Fibroblast of mammary gland (primary cell): ENCODE data around the gene TMEM131.

ENCODE experiments used
- DNase-seq: peaks from one replicate; pipeline ENCODE4 v3.0.0-alpha.2; 2010; ENCODE audit warnings: low read depth
- H3K4me3 ChIP-seq: 2 replicates; pipeline ENCODE4 v1.5.1; 2011; ENCODE audit warnings: low read depth, mild to moderate bottlenecking, low read length, moderate library complexity; ENCODE audit not compliant: control insufficient read depth
- TF ChIP-seq, protein P1 (sequence below): conservative IDR thresholded peaks from 2 replicates; pipeline ENCODE4 v1.5.1; 2011; ENCODE audit warnings: low read depth, low read length, inconsistent platforms; ENCODE audit not compliant: control insufficient read depth, insufficient read depth

TMEM131 gene

DNA sequence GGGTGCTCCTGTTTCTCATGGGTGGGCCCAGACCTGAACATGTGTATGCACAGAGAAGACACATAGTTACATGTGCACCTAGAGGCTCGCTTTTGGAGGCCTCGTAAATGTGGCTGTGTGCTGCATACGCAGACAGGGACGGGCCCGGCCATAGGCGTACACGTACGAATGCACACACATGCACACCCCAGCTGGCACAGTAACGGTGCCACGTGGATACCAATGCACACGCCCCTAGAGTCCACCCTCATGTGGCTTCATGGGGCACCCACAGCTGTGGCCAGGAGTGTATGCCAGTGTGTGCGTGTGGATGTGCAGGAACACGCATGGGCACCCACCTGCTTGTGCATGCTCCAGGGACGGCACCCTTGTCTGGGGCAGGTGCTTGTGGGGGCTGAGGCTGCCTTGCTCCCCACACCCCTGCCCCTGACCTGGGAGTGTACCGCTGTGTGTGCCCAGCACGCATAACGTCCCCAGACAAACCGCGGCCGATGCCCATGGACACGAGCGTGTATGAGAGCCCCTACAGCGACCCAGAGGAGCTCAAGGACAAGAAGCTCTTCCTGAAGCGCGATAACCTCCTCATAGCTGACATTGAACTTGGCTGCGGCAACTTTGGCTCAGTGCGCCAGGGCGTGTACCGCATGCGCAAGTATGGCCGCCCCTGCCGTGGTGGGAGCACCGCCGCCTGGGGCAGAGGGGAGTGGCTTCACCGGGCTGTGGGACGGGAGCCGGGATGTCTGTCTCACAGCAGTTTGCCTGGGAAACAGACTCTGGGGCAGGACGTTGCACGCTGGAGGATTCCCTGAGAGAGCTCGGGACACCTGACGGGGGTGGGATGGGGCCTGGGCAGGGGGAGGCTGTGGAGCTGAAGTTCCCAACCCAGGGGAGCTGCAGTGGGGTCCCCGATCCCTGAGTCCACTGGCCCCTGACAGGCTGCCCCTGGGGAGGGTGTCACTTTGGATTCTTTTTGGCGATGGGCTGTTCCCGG is 261.4 kb downstream of the TMEM131 start:
- TF ChIP-seq, protein P1, sequence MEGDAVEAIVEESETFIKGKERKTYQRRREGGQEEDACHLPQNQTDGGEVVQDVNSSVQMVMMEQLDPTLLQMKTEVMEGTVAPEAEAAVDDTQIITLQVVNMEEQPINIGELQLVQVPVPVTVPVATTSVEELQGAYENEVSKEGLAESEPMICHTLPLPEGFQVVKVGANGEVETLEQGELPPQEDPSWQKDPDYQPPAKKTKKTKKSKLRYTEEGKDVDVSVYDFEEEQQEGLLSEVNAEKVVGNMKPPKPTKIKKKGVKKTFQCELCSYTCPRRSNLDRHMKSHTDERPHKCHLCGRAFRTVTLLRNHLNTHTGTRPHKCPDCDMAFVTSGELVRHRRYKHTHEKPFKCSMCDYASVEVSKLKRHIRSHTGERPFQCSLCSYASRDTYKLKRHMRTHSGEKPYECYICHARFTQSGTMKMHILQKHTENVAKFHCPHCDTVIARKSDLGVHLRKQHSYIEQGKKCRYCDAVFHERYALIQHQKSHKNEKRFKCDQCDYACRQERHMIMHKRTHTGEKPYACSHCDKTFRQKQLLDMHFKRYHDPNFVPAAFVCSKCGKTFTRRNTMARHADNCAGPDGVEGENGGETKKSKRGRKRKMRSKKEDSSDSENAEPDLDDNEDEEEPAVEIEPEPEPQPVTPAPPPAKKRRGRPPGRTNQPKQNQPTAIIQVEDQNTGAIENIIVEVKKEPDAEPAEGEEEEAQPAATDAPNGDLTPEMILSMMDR, result no peak
- no peak overlapping the region for H3K4me3 ChIP-seq
- DNase-seq, result no peak

DNA sequence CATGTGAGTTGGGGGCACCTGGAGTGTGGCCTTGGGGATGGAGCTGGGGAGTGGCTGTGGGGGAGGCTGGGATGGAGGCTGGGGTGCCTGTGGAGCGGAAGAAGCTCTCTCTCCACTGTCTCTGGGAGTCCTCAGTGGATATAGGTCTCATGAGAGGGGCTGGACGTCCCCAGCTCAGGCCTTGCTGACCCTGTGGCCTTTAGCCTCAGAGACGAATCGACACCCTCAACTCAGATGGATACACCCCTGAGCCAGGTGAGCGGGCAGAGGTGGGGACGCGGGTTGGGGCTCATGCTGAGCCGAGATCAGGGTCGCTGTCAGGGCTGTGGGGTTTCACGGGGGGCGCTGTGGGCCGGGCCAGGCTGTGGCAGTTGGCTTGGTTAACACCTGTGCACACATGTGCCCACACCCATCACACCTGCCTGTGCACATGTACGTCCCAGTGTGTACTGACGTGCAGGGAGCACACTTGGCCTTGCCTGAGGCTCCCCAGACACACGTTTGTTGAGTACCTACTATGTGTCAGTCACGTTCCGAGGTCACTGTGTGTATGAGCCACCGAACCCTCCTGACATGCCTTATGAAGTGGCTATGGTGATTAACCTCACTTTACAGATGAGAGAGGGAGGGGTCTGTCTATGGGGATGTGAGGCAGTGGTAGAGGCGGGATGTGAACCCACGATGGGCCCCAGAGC is 262.3 kb downstream of the TMEM131 start:
- no peak overlapping the region for H3K4me3 ChIP-seq
- no peak for DNase-seq
- TF ChIP-seq, protein P1, result no peak

GRCh38 chr2:97732436-97733340 is 263.1 kb downstream of the TMEM131 start:
- no peak for DNase-seq
- no peak overlapping the region for H3K4me3 ChIP-seq
- TF ChIP-seq, protein P1, result no peak

DNA sequence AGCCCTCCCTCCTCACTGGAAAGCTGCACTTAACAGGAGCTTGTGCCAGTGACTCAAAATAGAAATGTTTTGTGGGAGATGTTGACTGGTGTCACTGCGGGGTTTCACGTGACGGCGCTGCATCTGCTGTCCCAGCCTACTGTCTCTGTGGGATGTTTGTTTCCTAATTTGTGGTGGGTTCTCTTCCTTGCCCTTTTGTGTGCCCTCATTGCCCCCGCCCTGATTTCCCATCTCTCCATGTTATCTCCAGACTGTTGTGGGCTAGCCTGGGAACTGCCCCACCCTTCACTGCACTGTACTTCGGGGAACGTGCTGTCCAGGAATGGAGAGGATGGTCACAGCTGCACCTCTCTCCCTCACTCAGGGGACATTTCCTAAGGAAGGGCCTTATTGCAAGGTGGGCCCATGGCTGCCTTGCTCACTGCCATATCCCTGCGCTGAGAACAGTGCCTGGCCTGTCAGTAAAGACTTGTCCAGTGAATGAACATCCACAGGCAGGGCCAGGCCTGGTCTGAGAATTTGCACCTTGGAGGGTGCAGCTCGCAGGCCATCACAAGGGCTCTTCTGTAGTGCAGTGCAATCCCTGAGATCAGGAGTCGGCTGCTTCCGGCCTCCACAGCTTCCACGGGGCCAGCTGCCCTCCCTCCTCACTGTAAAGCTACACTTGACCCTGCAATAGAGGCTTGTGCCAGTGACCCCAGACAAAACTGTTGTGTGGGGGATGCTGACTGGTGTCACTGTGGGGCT is 264.3 kb downstream of the TMEM131 start:
- H3K4me3 ChIP-seq, result no peak overlapping the region
- TF ChIP-seq, protein P1, result no peak
- no peak for DNase-seq

DNA sequence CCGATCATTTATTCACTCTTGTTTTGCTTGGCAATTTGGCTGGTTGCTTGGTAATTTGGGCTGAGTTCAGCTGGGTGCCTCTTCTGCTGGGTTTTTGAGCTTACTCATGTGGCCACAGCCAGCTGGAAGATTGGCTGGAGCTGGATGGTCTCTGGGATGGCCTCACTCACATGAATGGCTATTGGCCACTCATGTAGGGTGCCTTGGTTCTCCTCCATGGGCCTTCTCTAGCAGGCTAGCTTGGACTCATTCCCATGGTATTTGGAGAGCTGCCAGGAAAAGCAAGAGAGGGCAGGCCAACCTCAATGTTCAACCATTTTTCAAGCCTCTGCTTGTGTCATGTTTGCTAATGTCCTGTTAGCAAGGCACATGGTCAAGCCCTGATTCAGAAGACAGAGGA is 265.5 kb downstream of the TMEM131 start:
- peak; percentile 48 for DNase-seq
- TF ChIP-seq, protein P1, result no peak
- no peak overlapping the region for H3K4me3 ChIP-seq

DNA sequence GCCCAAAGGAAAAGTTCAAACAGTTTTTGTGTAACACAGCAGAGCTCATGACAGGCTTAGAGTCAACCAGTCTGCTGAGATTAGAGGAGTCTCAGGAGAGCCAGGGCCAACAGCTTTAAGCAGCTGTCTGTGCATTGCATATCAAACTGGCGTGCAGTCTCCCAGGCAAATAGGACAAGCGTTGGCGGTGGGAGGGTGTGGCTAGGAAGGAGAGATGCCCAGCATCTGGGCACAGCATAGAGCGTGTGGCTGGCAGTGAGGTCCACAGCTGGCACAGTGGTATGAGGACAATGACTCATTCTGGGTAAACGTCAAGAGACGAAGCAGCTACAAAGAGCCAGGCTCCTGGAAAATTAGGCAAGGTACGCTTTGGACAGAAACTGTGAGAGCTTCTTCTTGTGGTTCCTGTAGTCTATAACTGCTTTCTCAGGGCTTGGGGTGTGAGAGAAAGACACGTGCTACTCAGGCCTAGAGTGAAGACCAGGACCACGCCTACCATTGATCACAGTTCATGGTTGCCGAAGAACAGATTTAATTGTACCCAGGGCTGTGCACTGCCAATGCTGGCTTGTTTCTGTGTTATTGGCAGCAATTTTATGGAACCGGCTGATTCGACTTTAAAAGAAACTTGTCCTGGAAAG is 267.5 kb downstream of the TMEM131 start:
- H3K4me3 ChIP-seq, result no peak overlapping the region
- peak; percentile 32 for DNase-seq
- TF ChIP-seq, protein P1, result no peak
